OCI-LY1 (cell line): ENCODE measurements around the gene ARL16.

Experiments used
- H2AFZ ChIP-seq: fragments of 200-600 bp; sonication (generic), shearing (Covaris generic); 2 replicates; pipeline ENCODE4 v1.6.0; 2014; ENCODE audit warnings: antibody characterized with exemption, mild to moderate bottlenecking, low read length
- H3F3A ChIP-seq: fragments of 200-600 bp; sonication (generic), shearing (Covaris generic); 2 replicates; pipeline ENCODE4 v1.6.0; 2014; ENCODE audit warnings: mild to moderate bottlenecking, antibody characterized with exemption, low read length, moderate library complexity; ENCODE audit not compliant: insufficient read depth
- H3K27ac ChIP-seq: fragments of 200-600 bp; sonication (generic); 2 replicates; pipeline ENCODE4 v1.5.1; 2014; ENCODE audit warnings: low read length, mixed run types, mild to moderate bottlenecking, low read depth; ENCODE audit not compliant: poor library complexity, severe bottlenecking
- H3K27me3 ChIP-seq: fragments of 200-600 bp; sonication (generic); 2 replicates; pipeline ENCODE4 v1.6.0; 2014; ENCODE audit warnings: antibody characterized with exemption, mild to moderate bottlenecking, low read length, moderate library complexity; ENCODE audit not compliant: insufficient read depth
- H3K36me3 ChIP-seq: fragments of 200-600 bp; sonication (generic); 2 replicates; pipeline ENCODE4 v1.6.1; 2014; ENCODE audit warnings: mild to moderate bottlenecking, antibody characterized with exemption, low read length, moderate library complexity, mixed read lengths; ENCODE audit not compliant: insufficient read depth
- H3K4me1 ChIP-seq: fragments of 200-600 bp; sonication (generic); 2 replicates; pipeline ENCODE4 v1.5.1; 2014; ENCODE audit warnings: mild to moderate bottlenecking, low read length, moderate library complexity; ENCODE audit not compliant: insufficient read depth, severe bottlenecking
- H3K4me2 ChIP-seq: fragments of 200-600 bp; sonication (generic), shearing (Covaris generic); 2 replicates; pipeline ENCODE4 v1.6.1; 2014; ENCODE audit warnings: low read length
- H3K4me3 ChIP-seq: fragments of 200-600 bp; sonication (generic); 2 replicates; pipeline ENCODE4 v1.5.1; 2014; ENCODE audit warnings: low read length, low read depth, mild to moderate bottlenecking, mixed read lengths; ENCODE audit not compliant: poor library complexity, severe bottlenecking
- H3K79me2 ChIP-seq: fragments of 200-600 bp; shearing (Covaris generic); 2 replicates; pipeline ENCODE4 v1.6.1; 2016; ENCODE audit warnings: mixed run types, low read length, mixed read lengths; ENCODE audit not compliant: insufficient read depth
- H3K9ac ChIP-seq: fragments of 200-600 bp; sonication (generic), shearing (Covaris generic); 2 replicates; pipeline ENCODE4 v1.6.1; 2014; ENCODE audit warnings: mild to moderate bottlenecking, low read length, mixed read lengths
- H3K9me2 ChIP-seq: fragments of 200-600 bp; sonication (generic), shearing (Covaris generic); 2 replicates; pipeline ENCODE4 v1.6.1; 2014; ENCODE audit warnings: low read depth, mild to moderate bottlenecking, low read length, mixed read lengths
- H3K9me3 ChIP-seq: fragments of 200-600 bp; shearing (Covaris generic); 2 replicates; pipeline ENCODE4 v1.6.1; 2014; ENCODE audit warnings: low read length, mixed read lengths
- H4K20me1 ChIP-seq: fragments of 200-600 bp; sonication (generic), shearing (Covaris generic); 2 replicates; pipeline ENCODE4 v1.6.0; 2016; ENCODE audit warnings: mild to moderate bottlenecking, low read length; ENCODE audit not compliant: insufficient read depth
- CTCF ChIP-seq: fragments of 200-600 bp; sonication (generic), shearing (Covaris generic); IDR thresholded peaks from 2 replicates; pipeline ENCODE4 v1.5.1; 2017; ENCODE audit warnings: mild to moderate bottlenecking, antibody characterized with exemption, low read length, moderate library complexity, mixed read lengths
- EZH2 ChIP-seq: fragments of 200-600 bp; sonication (generic), shearing (Covaris generic); IDR thresholded peaks from 2 replicates; pipeline ENCODE4 v1.8.0; 2017; ENCODE audit warnings: borderline replicate concordance, mixed run types, mild to moderate bottlenecking, antibody characterized with exemption, low read length, moderate library complexity, mixed read lengths

Gene ARL16

GRCh38 chr17:81703747-81704654 lies 20.4 kb upstream of the ARL16 start:
- Histone ChIP-seq H3K4me3 (peak overlapping the region; percentile 95), H3F3A (no peaks in the 10 kb centered on the region), H2AFZ (no peak overlapping the region), H3K4me2 (peak overlapping the region; percentile 96), H3K9me2 (no peaks in the 10 kb centered on the region), H3K36me3 (peaks cover 81% of the 10 kb centered on the region), H3K27ac (peak overlapping the region; percentile 54), H3K9me3 (no peaks in the 10 kb centered on the region), H3K27me3 (no peaks in the 10 kb centered on the region), H4K20me1 (no peaks in the 10 kb centered on the region), H3K79me2 (peaks cover 31% of the 10 kb centered on the region), H3K4me1 (peaks cover 30% of the 10 kb centered on the region), H3K9ac (peak overlapping the region; percentile 99)
- TF ChIP-seq EZH2 (no peak), CTCF (no peak)

- no peaks in the 10 kb centered on the region for H3F3A ChIP-seq
- H3K27ac ChIP-seq: peak within 1 kb of the TSS; percentile 54
- no peaks in the 10 kb centered on the region for H4K20me1 ChIP-seq
- no peak for TF ChIP-seq CTCF
- no peak for TF ChIP-seq EZH2
- H3K9ac ChIP-seq: peak within 1 kb of the TSS; percentile 99
- peaks cover 82% of the 10 kb centered on the region for H3K36me3 ChIP-seq
- H3K9me2 ChIP-seq: no peaks in the 10 kb centered on the region
- H3K27me3 ChIP-seq: no peaks in the 10 kb centered on the region
- H3K4me2 ChIP-seq: peak within 1 kb of the TSS; percentile 96
- peaks cover 31% of the 10 kb centered on the region for H3K79me2 ChIP-seq
- peaks cover 30% of the 10 kb centered on the region for H3K4me1 ChIP-seq
- no peaks in the 10 kb centered on the region for H3K9me3 ChIP-seq
- peak within 1 kb of the TSS; percentile 95 for H3K4me3 ChIP-seq
- H2AFZ ChIP-seq: no peak within 1 kb of the TSS
Observed at GRCh38 chr17:81702934-81703746, 19.5 kb upstream of the ARL16 start, which contains the start of gene MRPL12. TSS of gene MRPL12 (plus strand) at chr17:81703367. CDS start at chr17:81703502, 135 bp downstream.

GRCh38 chr17:81701288-81702071 lies 17.9 kb upstream of the ARL16 start:
- Histone ChIP-seq H2AFZ (no peak overlapping the region), H3K9me3 (no peaks in the 10 kb centered on the region), H3K27ac (peak overlapping the region; percentile 5), H3K4me3 (peak overlapping the region; percentile 95), H3K79me2 (peaks cover 31% of the 10 kb centered on the region), H3K4me1 (peaks cover 30% of the 10 kb centered on the region), H4K20me1 (no peaks in the 10 kb centered on the region), H3K27me3 (no peaks in the 10 kb centered on the region), H3K36me3 (peaks cover 82% of the 10 kb centered on the region), H3F3A (no peaks in the 10 kb centered on the region), H3K4me2 (peak overlapping the region; percentile 84), H3K9ac (peak overlapping the region; percentile 99), H3K9me2 (no peaks in the 10 kb centered on the region)
- TF ChIP-seq EZH2 (no peak), CTCF (peak; percentile 11; the same call in 1 of the 2 replicates)
